IPS-20b (cell line): ENCODE data around the gene ELF1.
"Not testable (repeated sequence)": the region's sequence is repeated elsewhere in the genome, so short reads cannot be mapped to it uniquely, and the experiment has no call there.

ENCODE experiments used
- H3K27ac ChIP-seq: one replicate; pipeline ENCODE4 v1.5.1; 2013; ENCODE audit warnings: low read length
- H3K27me3 ChIP-seq: 2 replicates; pipeline ENCODE4 v1.6.1; 2013; ENCODE audit warnings: mild to moderate bottlenecking, low read length, inconsistent platforms; ENCODE audit not compliant: insufficient read depth
- H3K36me3 ChIP-seq: 2 replicates; pipeline ENCODE4 v1.6.1; 2013; ENCODE audit warnings: low read depth, mild to moderate bottlenecking, inconsistent platforms, low read length, moderate library complexity; ENCODE audit not compliant: insufficient read depth
- H3K4me1 ChIP-seq: 2 replicates; pipeline ENCODE4 v1.6.1; 2013; ENCODE audit warnings: mild to moderate bottlenecking, control low read depth, inconsistent platforms, low read length, moderate library complexity; ENCODE audit not compliant: insufficient read depth
- H3K4me3 ChIP-seq: 2 replicates; pipeline ENCODE4 v1.5.1; 2013; ENCODE audit warnings: mild to moderate bottlenecking, low read length, inconsistent platforms
- H3K9ac ChIP-seq: 2 replicates; pipeline ENCODE4 v1.6.1; 2013; ENCODE audit warnings: low read depth, mild to moderate bottlenecking, inconsistent platforms, low read length, moderate library complexity
- H3K9me3 ChIP-seq: 2 replicates; pipeline ENCODE4 v1.6.1; 2013; ENCODE audit warnings: mild to moderate bottlenecking, low read depth, low read length, inconsistent platforms; ENCODE audit not compliant: insufficient read depth

ELF1 gene

GRCh38 chr13:40893573-40893972, 125.5 kb downstream of the ELF1 start:
- H3K27me3 ChIP-seq, H3K4me1 ChIP-seq, H3K9ac ChIP-seq, H3K9me3 ChIP-seq, H3K36me3 ChIP-seq, H3K27ac ChIP-seq, H3K4me3 ChIP-seq: not testable (repeated sequence)

GRCh38 chr13:40886017-40886416, 133.1 kb downstream of the ELF1 start:
- Histone ChIP-seq H3K27ac (no peak overlapping the region), H3K4me1 (no peaks in the 10 kb centered on the region), H3K9ac (no peak overlapping the region), H3K36me3 (no peaks in the 10 kb centered on the region), H3K4me3 (no peak overlapping the region), H3K9me3 (0 out of 2 replicates have a peak, but pooled peaks cover 4% of the 10 kb centered on the region), H3K27me3 (no peaks in the 10 kb centered on the region)

GRCh38 chr13:40884175-40884574, 134.9 kb downstream of the ELF1 start:
- H3K36me3 ChIP-seq, H3K9ac ChIP-seq, H3K27ac ChIP-seq: not testable (repeated sequence)

More at GRCh38 chr13:40884175-40884574, 134.9 kb downstream of the ELF1 start:
- not testable (repeated sequence) for H3K27me3 ChIP-seq, H3K4me1 ChIP-seq, H3K4me3 ChIP-seq
- H3K9me3 ChIP-seq: peaks cover 20% of the 10 kb centered on the region; the same call in 1 of the 2 replicates
